IMR-90 (cell line): ENCODE data around the gene COL27A1. TPM values are rescaled to one million over a fixed set of nuclear protein-coding genes. Genes with fewer than 3 reads are reported as not detected.

Experiments used
- ATAC-seq: fragments of 200-7000 bp; cut with Tn5 transposase; 2 replicates; pipeline ENCODE4 v1.9.1; 2020; ENCODE audit warnings: low read depth, mild to moderate bottlenecking, moderate library complexity
- BruUV-seq: library from RNA; stranded (reverse); fragments of 400-500 nt; replicated peaks from 2 replicates; lab custom pipeline; 2021; lab: Mats Ljungman, UMichigan
- CTCF ChIA-PET: fragments of 300-600 bp; formaldehyde crosslinking; extraction: SDS; loops from one replicate; lab custom pipeline; 2021; ENCODE audit warnings: antibody characterized with exemption; lab: Yijun Ruan, JAX
- POLR2A ChIA-PET: fragments of 300-600 bp; sonication (Branson Sonifier 250); formaldehyde crosslinking; loops from one replicate; lab custom pipeline; 2022; ENCODE audit warnings: antibody characterized with exemption; ENCODE audit not compliant: unreplicated experiment; lab: Charles Lee
- DNase-seq: peaks from one replicate; pipeline ENCODE4 v3.0.0; 2013
- H2AFZ ChIP-seq: replicated peaks from 2 replicates; pipeline ENCODE3; 2013; ENCODE audit warnings: low read length, mild to moderate bottlenecking; ENCODE audit not compliant: poor library complexity
- H2AK5ac ChIP-seq: 2 replicates; pipeline ENCODE4 v1.6.1; 2013; ENCODE audit warnings: low read depth, low read length, inconsistent platforms
- H2AK9ac ChIP-seq: replicated peaks from 2 replicates; pipeline ENCODE3; 2013; ENCODE audit warnings: mild to moderate bottlenecking, low read depth, low read length, moderate library complexity; ENCODE audit not compliant: poor library complexity
- H2BK120ac ChIP-seq: 2 replicates; pipeline ENCODE4 v1.6.1; 2013; ENCODE audit warnings: low read depth, low read length, inconsistent platforms
- H2BK15ac ChIP-seq: 3 replicates; pipeline ENCODE4 v1.6.1; 2013; ENCODE audit warnings: low read depth, low read length, inconsistent platforms
- H2BK20ac ChIP-seq: 2 replicates; pipeline ENCODE4 v1.6.1; 2013; ENCODE audit warnings: low read depth, mild to moderate bottlenecking, inconsistent platforms, low read length, moderate library complexity
- H2BK5ac ChIP-seq: 2 replicates; pipeline ENCODE4 v1.6.1; 2013; ENCODE audit warnings: mild to moderate bottlenecking, low read depth, low read length, inconsistent platforms; ENCODE audit not compliant: poor library complexity, severe bottlenecking
- H3K14ac ChIP-seq: replicated peaks from 2 replicates; pipeline ENCODE4 v1.6.1; 2013; ENCODE audit warnings: low read depth, low read length, inconsistent platforms
- H3K18ac ChIP-seq: 2 replicates; pipeline ENCODE4 v1.6.1; 2013; ENCODE audit warnings: low read depth, low read length, control low read depth
- H3K23ac ChIP-seq: 2 replicates; pipeline ENCODE4 v1.6.1; 2013; ENCODE audit warnings: low read depth, low read length, inconsistent platforms
- H3K27ac ChIP-seq: 2 replicates; pipeline ENCODE4 v1.5.1; 2013; ENCODE audit warnings: mild to moderate bottlenecking, control low read depth, low read length; ENCODE audit not compliant: insufficient read depth
- H3K27me3 ChIP-seq: 2 replicates; pipeline ENCODE4 v1.6.1; 2013; ENCODE audit warnings: low read length; ENCODE audit not compliant: control insufficient read depth, insufficient read depth
- H3K36me3 ChIP-seq: 2 replicates; pipeline ENCODE4 v1.6.1; 2013; ENCODE audit warnings: low read length, mixed read lengths; ENCODE audit not compliant: control insufficient read depth, insufficient read depth
- H3K4ac ChIP-seq: 2 replicates; pipeline ENCODE4 v1.6.1; 2013; ENCODE audit warnings: low read depth, low read length, inconsistent platforms
- H3K4me1 ChIP-seq: 2 replicates; pipeline ENCODE4 v1.6.1; 2013; ENCODE audit warnings: low read length, mixed read lengths; ENCODE audit not compliant: control insufficient read depth, insufficient read depth
- H3K4me2 ChIP-seq: 2 replicates; pipeline ENCODE4 v1.6.1; 2013; ENCODE audit warnings: low read depth, mild to moderate bottlenecking, control low read depth, low read length, moderate library complexity
- H3K4me3 ChIP-seq: 2 replicates; pipeline ENCODE4 v1.5.1; 2013; ENCODE audit warnings: low read depth, mild to moderate bottlenecking, control low read depth, low read length, moderate library complexity; ENCODE audit not compliant: insufficient read depth
- H3K56ac ChIP-seq: 2 replicates; pipeline ENCODE4 v1.6.1; 2013; ENCODE audit warnings: low read length, inconsistent platforms; ENCODE audit not compliant: insufficient read depth; ENCODE audit errors: extremely low read depth
- H3K79me1 ChIP-seq, 2 experiments: 2 replicates each; pipeline ENCODE4 v1.6.1; 2013; ENCODE audit warnings: low read length in 2 of 2, inconsistent platforms in 1 of 2, low read depth in 1 of 2
- H3K9ac ChIP-seq: 2 replicates; pipeline ENCODE4 v1.6.1; 2013; ENCODE audit warnings: low read depth, low read length, control low read depth
- H3K9me1 ChIP-seq: 2 replicates; pipeline ENCODE4 v1.6.1; 2013; ENCODE audit warnings: low read length, inconsistent platforms; ENCODE audit not compliant: insufficient read depth
- H3K9me3 ChIP-seq: 2 replicates; pipeline ENCODE4 v1.6.1; 2013; ENCODE audit warnings: low read length; ENCODE audit not compliant: control insufficient read depth, insufficient read depth
- H4K20me1 ChIP-seq: 2 replicates; pipeline ENCODE4 v1.6.1; 2013; ENCODE audit warnings: low read length, inconsistent platforms; ENCODE audit not compliant: insufficient read depth
- H4K5ac ChIP-seq: 2 replicates; pipeline ENCODE4 v1.6.1; 2013; ENCODE audit warnings: mild to moderate bottlenecking, low read depth, low read length, control low read depth
- H4K8ac ChIP-seq, 2 experiments: 2 replicates each; pipeline ENCODE4 v1.6.1; 2013; ENCODE audit warnings: low read depth in 2 of 2, low read length in 2 of 2, control low read depth in 1 of 2, inconsistent platforms in 1 of 2
- H4K91ac ChIP-seq: 2 replicates; pipeline ENCODE4 v1.6.1; 2013; ENCODE audit warnings: low read depth, low read length, inconsistent platforms; ENCODE audit not compliant: insufficient read depth
- BHLHE40 ChIP-seq: fragments of 150-350 bp; IDR thresholded peaks from 2 replicates; pipeline ENCODE4 v1.6.1; 2016; ENCODE audit warnings: mild to moderate bottlenecking, low read depth, low read length
- CEBPB ChIP-seq: IDR thresholded peaks from 2 replicates; pipeline ENCODE4 v1.6.1; 2012; ENCODE audit warnings: low read depth, low read length, improper control_type of control experiment
- CHD1 ChIP-seq: IDR thresholded peaks from 2 replicates; pipeline ENCODE4 v1.6.1; 2012; ENCODE audit warnings: low read depth, low read length, improper control_type of control experiment
- POLR2A ChIP-seq: IDR thresholded peaks from 2 replicates; pipeline ENCODE4 v1.6.1; 2012; ENCODE audit warnings: mild to moderate bottlenecking, low read depth, low read length
- RFX5 ChIP-seq: IDR thresholded peaks from 2 replicates; pipeline ENCODE4 v1.8.0; 2012; ENCODE audit warnings: low read depth, mild to moderate bottlenecking, low read length, moderate library complexity
- WGBS, 2 experiments: methylation state at CpG; one replicate each; pipeline versions ENCODE4 v1.1.5 to v1.1.7; 2013; ENCODE audit warnings: missing lambda C conversion rate in 2 of 2; ENCODE audit not compliant: insufficient read length in 1 of 2; ENCODE audit errors: extremely low coverage in 2 of 2; 5-methylcytosine and 5-hydroxymethylcytosine counted together
- dilution Hi-C: fragments of 300-500 bp; cut with HindIII; formaldehyde crosslinking; loops from one replicate; pipeline ENCODE4 v1.14.3; 2018; ENCODE audit warnings: low sequenced_read_pairs; ENCODE audit not compliant: unreplicated experiment
- in situ Hi-C: fragments of 300-500 bp; cut with MboI; formaldehyde crosslinking; loops from 3 replicates; pipeline ENCODE4 v1.14.3; 2019; ENCODE audit warnings: low sequenced_read_pairs, inconsistent platforms, mixed read lengths
- intact Hi-C: fragments of 100-400 bp; cut with micrococcal nuclease; formaldehyde crosslinking; loops from 2 replicates; pipeline ENCODE4 v1.10.0; 2022
- polyA plus RNA-seq, 3 experiments: library from polyadenylated mRNA; depleted of rRNA; stranded (reverse); fragments of >200 nt; gene quantifications; 2 replicates each; pipeline ENCODE4 v1.2.3, GENCODE V29; 2012; ENCODE audit warnings: low replicate concordance in 1 of 3
- total RNA-seq: library from RNA; depleted of rRNA; stranded (reverse); fragments of >200 nt; gene quantifications from 2 replicates; pipeline ENCODE4 v1.2.3, GENCODE V29; 2012

The COL27A1 gene
- total and polyA plus RNA-seq, 2 of the 4 experiments (the other 2 are of a cell fraction): 3.2 to 18.3 TPM

GRCh38 chr9:114275246-114276004, 120.1 kb downstream of the COL27A1 start:
- no peak overlapping the region for H3K18ac ChIP-seq

More at GRCh38 chr9:114275246-114276004, 120.1 kb downstream of the COL27A1 start:
- H3K9me3 ChIP-seq: no peaks in the 10 kb centered on the region
- peaks cover 5% of the 10 kb centered on the region; the same call in 1 of the 2 replicates for H3K36me3 ChIP-seq
- no TSS peak for BruUV-seq
- H3K4me3 ChIP-seq: no peak overlapping the region
- H4K8ac ChIP-seq: no peak overlapping the region
- intact Hi-C loops (no loop called here), in situ Hi-C loops (no loop called here), dilution Hi-C loops (no loop called here)
- H4K91ac ChIP-seq: no peak overlapping the region
- H4K20me1 ChIP-seq: peaks cover 4% of the 10 kb centered on the region
- peaks cover 27% of the 10 kb centered on the region for H3K4me1 ChIP-seq
- peak overlapping the region; percentile 24 for H2AFZ ChIP-seq
- H3K56ac ChIP-seq: no peak overlapping the region
- H3K4ac ChIP-seq: no peak overlapping the region; the same call in 1 of the 2 replicates
- WGBS, 2 experiments: 89% methylated on average over 10 of the region's 15 CpGs; no CpG with 5 or more reads in 1 of the 2 experiments
- POLR2A ChIA-PET: no interaction called here
- peaks cover 7 to 27% of the 10 kb centered on the region in 2 experiments; a peak in 3 of 4 replicates for H3K79me1 ChIP-seq
- peaks cover 36% of the 10 kb centered on the region for H3K9me1 ChIP-seq
- H3K23ac ChIP-seq: no peak overlapping the region
- no peak overlapping the region for H3K4me2 ChIP-seq
- H2BK5ac ChIP-seq: no peak overlapping the region
- no peak overlapping the region for H3K27ac ChIP-seq
- CTCF ChIA-PET: interaction anchor here (0.6 kb wide), 1 partner anchor 97 kb away, joined by 3 read pairs; no protein-coding TSS in a partner anchor
- no peaks in the 10 kb centered on the region for H3K27me3 ChIP-seq
- peak overlapping the region; percentile 49 for H2AK9ac ChIP-seq
- H2AK5ac ChIP-seq: peak overlapping the region; percentile 77
- DNase-seq (peak; percentile 43), ATAC-seq (no peak)
- H3K14ac ChIP-seq: 0 out of 2 replicates have a peak overlapping the region, but pooled peaks have one; percentile 16
- H2BK15ac ChIP-seq: peak overlapping the region; percentile 19; the same call in 1 of the 3 replicates
- TF ChIP-seq BHLHE40 (no peak), CEBPB (peak; percentile 27; the same call in 1 of the 2 replicates), POLR2A (no peak), RFX5 (no peak), CHD1 (no peak)
- H2BK20ac ChIP-seq: peak overlapping the region; percentile 52; the same call in 1 of the 2 replicates
- H3K9ac ChIP-seq: no peak overlapping the region
- H4K5ac ChIP-seq: no peak overlapping the region
- H2BK120ac ChIP-seq: 0 out of 2 replicates have a peak overlapping the region, but pooled peaks have one; percentile 60
